Right kidney (tissue), 9 donors: Measurements from ENCODE around the gene CRYM.
"Not testable (repeated sequence)": the region's sequence is repeated elsewhere in the genome, so short reads cannot be mapped to it uniquely, and the experiment has no call there.

Experiments used
- DNase-seq: peaks from one replicate; pipeline ENCODE4 v3.0.0-alpha.2; 2016
- long read RNA-seq, 8 donors: transcript quantifications; one replicate each; lab custom pipeline, GENCODE V29; 2026

CRYM gene
- long read RNA-seq, donor 1, partial matches to known transcripts: 12 of 12 reads
- long read RNA-seq, donor 1, other reads (novel, unspliced or antisense): 0 of 12 reads
- long read RNA-seq, donor 2: 0 reads
- long read RNA-seq, donor 3: 0 reads
- long read RNA-seq, donor 4, partial matches to known transcripts: 7 of 7 reads
- long read RNA-seq, donor 4, other reads (novel, unspliced or antisense): 0 of 7 reads
- long read RNA-seq, donor 5, partial matches to known transcripts: 9 of 9 reads
- long read RNA-seq, donor 5, other reads (novel, unspliced or antisense): 0 of 9 reads
- long read RNA-seq, donor 6, partial matches to known transcripts: 19 of 19 reads
- long read RNA-seq, donor 6, other reads (novel, unspliced or antisense): 0 of 19 reads
- long read RNA-seq, donor 7: 0 reads
- long read RNA-seq, donor 8, partial matches to known transcripts: 7 of 7 reads
- long read RNA-seq, donor 8, other reads (novel, unspliced or antisense): 0 of 7 reads

DNA sequence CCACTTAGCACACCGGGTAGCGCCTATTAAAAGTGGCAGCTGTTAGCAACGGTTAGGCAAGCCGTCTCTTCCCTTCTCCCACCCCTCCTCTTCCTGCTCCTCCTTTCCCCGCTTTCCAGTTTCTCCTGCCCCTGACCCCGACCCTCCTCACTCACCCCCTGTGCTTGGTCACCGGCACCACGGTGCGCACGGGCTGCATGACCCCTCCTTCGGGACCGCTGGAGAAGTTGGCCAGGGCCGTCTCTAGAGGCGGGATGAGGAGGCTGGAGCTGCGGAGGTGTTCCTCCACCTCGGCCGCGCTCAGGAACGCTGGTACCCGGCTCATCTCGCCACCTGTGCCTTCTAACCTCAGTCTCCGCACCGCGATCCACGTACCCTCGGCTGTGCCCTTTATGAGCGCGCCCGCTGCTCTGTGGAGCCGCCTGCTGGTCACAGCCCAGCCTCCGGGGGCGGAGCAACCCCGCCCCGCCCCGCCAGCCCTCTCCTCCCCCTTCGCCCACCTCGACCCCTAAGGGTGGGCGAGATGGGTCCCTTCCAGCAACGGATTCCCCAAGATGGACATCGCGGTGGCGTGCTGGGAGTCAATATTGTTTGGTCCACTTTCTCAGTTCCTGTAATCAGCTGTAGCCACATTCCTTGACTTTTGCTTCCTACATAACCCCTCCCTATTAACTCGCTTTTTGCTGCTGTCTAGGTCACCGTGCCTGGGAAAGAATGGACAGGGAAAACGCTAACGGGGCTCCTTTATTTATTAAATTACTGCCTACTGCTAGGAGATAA lies at the start of gene CRYM:
CRYM (minus strand) TSS at position 364 of the 780 bp plus-strand sequence; CDS start at position 325, 39 bp downstream.
- DNase-seq: peak; percentile 67

DNA sequence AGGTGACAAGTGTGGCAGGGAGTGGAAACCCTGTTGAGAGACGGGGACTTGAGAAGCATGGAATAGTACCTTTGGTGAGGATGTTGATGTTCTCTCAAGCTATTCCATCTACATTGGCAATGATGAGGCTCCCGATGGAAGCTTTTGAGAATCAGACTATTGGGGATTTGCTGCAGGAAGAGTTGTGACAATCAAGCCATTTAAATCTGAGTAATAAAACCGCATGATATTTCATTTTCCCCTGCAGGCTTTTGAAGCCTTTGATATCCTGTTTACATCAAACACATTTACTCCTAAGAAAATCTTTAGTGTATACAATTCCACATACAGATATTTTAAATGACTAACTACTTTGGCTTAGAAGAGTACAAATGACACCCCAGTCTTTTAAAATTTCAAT lies 49.0 kb upstream of the CRYM start:
- no peak for DNase-seq

DNA sequence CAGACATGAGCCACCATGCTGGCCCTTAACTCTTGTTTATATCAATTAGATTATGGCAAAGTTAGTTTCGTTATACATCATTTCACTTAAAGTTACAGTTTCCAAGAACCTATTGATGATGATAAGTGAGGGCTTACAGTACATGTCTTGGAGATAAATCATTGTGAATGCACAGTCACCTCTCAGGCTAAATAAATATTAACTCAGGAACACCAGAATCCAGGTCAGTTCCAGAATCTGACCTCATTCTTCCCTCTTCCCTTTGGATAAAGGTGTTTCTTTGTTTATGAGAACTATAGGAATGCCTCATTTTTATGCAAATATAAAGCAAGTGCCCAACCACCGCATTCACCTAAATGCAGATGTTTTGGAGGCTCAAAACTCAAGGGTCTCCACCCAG lies 48.4 kb upstream of the CRYM start:
- no peak for DNase-seq

DNA sequence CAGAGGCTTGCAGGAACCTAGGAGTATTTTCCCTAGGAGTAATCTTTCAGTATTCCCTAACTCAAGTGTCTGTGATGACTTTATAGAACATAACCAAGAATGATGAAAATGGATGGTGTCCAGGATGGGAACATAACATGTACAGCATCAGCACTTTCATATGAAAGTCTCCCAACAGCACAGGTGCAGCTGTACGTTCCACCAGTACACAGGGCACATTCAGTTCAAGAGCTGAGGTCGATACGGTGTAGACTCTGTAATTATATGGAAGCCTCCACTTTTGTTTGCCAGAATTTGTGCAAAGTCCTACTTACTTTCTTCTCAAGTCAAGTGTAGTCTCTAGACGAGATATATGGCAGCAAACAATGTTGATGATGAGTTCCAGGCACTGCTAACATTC lies 46.2 kb upstream of the CRYM start:
- DNase-seq: no peak

DNA sequence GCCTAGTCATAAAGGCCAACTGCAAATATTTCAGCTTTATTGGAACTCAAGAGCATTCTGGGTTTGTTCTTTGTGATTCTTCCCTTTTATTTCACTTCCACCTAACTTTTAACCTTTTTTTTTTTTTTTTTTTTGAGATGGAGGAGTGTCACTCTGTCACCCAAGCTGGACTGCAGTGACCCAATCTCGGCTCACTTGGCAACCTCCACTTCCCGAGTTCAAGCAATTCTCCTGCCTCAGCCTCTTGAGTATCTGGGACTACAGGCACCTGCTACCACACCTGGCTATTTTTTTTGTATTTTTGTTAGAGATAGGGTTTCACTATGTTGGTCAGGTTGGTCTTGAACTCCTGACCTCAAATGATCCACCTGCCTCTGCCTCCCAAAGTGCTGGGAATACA lies 44.2 kb upstream of the CRYM start:
- DNase-seq: not testable (repeated sequence)

DNA sequence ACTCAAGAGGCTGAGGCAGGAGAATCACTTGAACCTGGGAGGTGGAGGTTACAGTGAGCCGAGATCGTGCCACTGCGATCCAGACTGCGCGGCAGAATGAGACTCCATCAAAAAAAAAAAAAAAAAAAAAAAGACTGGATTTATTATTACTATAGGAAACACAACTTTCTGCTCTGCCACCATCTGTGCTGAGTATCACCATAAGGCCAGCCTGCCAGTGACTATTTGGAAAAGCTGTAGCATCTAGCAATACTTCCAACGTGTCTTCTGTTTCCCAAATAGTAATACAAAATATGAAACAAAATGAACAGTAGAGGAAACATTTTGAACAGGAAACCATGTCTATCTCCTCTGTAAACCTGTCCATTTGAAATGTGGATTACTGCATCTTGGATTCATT lies 43.6 kb upstream of the CRYM start:
- no peak for DNase-seq

DNA sequence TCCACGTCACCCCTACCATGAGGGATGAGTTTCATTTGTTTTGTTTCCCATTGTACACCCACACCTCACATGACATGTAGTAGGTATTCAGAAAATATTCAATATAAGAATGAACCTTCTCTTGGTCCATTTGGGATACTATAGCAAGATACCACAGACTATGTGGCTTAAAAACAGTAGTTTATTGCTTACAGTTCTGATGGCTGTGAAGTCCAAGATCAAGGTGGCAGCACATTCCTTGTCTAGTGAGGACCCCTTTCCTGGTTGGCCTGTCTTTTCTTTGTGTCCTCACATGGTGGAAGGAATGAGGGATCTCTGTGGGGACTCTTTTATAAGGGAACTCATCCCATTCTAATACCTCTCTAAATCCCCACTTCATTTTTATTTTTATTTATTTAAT lies 36.2 kb upstream of the CRYM start:
- DNase-seq: no peak

DNA sequence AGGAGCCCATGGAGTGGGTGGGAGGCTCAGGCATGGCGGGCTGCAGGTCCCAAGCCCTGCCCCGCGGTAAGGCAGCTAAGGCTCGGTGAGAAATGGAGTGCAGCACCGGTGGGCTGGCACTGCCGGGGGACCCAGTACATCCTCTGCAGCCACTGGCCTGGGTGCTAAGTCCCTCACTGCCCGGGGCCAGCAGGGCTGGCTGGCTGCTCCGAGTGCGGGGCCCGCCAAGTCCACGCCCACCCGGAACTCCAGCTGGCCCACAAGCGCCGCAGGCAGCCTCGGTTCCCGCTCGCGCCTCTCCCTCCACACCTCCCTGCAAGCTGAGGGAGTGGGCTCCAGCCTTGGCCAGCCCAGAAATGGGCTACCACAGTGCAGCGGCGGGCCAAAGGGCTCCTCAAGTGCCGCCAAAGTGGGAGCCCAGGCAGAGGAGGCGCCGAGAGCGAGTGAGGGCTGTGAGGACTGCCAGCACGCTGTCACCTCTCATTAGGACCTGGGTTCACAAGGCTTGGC lies 34.8 kb upstream of the CRYM start:
- DNase-seq: not testable (repeated sequence)

DNA sequence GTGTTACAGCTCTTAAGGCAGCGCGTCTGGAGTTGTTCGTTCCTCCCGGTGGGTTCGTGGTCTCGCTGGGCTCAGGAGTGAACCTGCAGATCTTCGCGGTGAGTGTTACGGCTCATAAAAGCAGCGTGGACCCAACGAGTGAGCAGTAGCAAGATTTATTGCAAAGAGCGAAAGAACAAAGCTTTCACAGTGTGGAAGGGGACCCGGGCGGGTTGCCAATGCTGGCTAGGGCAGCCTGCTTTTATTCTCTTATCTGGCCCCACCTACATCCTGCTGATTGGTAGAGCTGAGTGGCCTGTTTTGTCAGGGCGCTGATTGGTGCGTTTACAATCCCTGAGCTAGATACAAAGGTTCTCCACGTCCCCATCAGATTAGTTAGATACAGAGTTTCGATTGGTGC lies 34.0 kb upstream of the CRYM start:
- DNase-seq: not testable (repeated sequence)

DNA sequence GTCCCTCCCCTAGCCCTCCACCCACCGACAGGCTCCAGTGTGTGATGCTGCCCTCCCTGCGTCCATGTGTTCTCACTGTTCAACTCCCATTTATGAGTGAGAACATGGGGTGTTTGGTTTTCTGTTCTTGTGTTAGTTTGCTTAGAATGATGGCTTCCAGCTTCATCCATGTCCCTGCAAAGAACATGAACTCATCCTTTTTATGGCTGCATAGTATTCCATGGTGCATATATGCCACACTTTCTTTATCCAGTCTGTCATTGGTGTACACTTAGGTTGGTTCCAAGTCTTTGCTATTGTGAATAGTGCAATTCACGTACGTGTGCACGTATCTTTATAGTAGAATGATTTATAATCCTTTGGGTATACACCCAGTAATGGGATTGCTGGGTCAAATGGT lies 28.6 kb upstream of the CRYM start:
- DNase-seq: not testable (repeated sequence)

DNA sequence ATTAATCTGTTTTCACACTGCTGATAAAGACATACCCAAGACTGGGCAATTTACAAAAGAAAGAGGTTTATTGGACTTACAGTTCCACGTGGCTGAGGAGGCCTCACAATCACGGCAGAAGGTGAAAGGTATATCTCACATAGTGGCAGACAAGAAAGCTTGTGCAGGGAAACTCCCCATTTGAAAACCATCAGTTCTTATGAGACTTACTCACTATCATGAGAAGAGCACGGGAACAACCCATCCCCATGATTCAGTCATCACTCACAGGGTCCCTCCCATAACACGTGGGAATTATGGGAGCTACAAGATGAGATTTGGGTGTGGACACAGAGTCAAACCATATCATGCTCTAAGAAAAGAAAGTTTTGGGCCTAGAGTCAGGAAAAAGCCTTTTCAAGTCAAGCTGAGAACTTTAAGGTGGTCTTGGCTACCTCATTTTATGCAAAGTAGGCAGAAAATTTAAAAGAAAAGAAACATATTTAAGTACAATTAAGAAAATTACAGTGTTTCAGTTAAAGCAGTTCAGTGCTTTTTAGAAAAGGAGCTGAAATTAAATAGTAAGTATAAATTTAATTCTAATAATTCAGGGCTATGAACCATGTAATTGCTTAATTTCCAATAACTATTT lies 24.9 kb upstream of the CRYM start:
- no peak for DNase-seq

DNA sequence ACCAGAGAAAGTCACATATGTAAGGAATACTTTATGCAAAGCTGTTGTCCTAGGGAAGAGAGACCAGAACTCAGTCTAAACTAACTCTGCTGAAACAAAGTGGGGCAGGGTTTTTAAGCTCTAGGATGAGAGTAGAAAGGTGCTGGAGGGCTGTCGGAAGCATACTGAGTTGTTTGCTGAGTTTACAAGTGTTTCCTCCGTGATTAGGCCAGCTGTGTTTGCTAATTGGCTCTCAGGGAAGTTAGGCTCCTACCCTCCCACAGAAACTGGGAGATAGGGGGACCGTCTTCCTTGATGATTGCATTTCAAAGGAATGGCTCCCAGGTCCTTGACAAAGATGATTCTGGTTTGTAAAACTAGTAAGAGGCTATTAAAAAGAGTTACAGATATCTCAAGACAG lies 24.4 kb upstream of the CRYM start:
- no peak for DNase-seq

DNA sequence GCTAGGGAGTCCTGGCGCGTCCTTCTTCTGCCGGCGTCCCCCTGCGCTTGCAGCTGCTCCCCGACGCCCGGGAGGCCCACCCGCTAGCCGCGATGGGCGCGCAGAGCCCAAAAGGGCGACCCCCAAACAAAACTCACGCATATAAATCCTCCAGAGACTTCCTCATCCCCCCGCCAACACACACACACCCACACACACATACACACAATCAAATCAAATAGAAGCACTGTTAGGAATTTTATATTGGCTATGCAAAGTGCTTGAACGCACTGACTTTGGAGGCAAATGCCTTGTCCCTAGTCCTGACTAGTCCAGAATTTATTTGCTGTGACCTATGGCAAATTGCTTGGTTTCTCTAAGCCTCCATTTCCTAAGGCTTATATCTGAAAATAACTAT lies 23.8 kb upstream of the CRYM start:
- DNase-seq: no peak

DNA sequence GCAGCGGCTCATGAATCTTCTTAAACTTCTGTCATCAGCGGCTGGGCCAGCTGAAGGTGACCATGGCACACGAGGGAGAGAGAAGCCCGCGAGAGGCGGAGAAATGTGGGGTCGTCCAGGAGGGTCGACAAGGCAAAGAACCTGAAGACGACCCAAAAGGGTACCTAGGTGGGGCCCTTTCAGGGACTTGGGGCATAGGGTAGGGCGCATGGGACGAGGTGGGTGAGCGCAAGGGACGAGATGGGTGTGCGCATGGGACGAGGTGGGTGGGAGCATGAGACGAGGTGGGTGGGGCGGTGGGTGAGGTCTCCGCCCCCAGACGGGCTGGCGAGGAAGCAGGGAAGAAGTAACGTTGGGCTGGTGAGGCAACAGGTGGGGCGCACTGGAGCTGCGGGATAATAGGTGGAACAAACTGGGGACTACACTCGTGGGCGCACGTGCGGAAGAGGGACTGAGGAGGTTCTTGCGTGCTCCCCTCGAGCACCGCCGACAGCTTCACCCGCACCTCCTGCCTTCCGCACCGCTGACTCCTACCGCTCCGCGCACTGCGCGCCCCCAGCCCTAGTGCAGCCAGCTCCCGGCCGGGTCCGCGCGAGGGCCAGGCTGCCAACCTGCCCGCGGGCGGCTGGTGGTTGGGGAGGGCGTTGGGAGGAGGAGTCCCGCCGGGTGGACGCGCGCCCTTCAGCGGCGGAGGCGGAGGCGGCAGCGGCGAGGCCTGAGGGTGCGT lies 23.2 kb upstream of the CRYM start:
- peak; percentile 74 for DNase-seq

DNA sequence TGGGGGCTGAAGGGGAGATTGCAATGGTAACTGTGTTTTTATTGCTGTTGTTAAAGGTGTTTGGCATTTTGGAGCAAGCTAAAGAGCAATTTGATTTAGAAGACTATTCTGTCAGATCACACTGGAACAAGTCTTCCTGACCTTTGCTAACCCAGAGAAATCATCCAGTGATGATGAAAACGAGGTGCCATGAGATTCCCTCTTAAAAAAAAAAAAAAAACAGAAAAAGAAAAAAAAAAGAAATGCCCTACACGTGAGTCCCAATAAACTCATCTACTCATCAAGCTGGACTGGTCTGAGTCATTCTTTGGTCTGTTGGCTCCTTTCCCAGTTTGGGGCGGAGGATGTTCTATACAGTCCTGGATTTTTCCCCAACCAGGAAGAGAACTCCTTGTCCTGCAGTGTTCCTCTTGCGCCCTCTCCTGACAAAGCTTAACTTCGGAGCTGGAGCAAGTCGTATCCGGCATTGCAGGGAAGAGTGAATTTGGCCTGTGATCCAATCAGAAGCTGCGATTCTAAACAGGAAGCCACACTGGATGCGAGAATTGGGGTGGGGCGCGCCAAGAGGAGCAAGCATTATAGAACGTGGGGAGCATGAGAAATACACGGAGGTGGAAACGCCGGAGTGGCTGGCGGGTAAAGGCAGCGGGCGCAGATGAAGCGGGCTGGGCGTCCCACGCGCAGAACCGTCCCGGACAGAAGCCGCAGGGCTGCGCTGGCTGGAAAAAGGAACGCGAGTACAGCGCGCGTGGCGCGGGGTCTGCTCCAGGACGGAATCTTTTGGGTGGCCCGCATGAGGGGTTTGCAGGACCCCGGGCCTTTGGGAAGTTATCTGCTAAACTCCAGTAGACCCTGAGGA lies 22.4 kb upstream of the CRYM start:
- peak; percentile 82 for DNase-seq

DNA sequence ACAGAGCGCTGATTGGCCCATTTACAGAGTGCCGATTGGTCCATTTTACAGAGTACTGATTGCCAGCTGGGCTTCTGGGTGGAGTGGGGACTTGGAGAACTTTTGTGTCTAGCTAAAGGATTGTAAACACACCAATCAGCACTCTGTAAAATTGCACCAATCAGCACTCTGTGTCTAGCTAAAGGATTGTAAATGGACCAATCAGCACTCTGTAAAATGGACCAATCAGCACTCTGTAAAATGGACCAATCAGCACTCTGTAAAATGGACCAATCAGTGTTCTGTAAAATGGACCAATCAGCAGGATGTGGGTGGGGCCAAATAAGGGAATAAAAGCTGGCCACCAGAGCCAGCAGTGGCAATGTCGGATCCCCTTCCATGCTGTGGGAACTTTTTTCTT lies 11.7 kb upstream of the CRYM start:
- DNase-seq: not testable (repeated sequence)

DNA sequence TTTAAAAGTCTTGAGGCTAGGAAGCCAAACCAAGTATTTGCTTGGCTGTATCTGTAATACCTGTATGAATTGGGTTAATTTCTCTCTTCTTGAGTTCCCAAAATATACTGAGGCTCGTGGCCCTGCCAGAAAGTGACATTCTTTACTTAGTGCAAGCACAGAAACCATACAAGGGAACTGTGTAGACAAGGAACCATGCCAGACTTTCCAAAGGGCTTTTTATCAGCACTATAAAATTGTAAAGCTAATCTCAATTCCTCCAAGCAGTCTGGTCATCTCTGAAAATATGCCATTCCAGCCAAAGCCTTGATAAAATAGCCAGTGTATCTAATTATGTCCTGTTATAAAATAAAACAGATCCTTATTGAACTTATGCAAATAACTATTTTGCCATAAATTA lies 7.2 kb upstream of the CRYM start:
- no peak for DNase-seq

DNA sequence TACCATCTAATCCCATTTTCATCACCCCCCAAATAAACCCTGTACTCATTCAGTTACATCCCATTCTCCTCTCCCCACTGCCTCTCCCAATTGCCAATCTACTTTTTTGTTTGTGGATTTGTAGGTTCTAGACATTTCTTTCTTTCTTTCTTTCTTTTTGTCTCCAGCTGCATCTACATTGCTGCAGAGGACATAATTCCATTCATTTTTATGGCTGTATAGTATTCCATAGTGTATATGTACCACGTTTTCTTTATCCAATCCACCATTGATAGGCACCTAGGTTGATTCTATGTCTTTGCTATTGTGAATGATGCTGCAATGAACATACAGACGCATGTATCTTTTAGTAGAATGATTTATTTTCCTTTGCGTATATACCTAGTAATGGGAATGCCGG lies 6.3 kb upstream of the CRYM start:
- no peak for DNase-seq

DNA sequence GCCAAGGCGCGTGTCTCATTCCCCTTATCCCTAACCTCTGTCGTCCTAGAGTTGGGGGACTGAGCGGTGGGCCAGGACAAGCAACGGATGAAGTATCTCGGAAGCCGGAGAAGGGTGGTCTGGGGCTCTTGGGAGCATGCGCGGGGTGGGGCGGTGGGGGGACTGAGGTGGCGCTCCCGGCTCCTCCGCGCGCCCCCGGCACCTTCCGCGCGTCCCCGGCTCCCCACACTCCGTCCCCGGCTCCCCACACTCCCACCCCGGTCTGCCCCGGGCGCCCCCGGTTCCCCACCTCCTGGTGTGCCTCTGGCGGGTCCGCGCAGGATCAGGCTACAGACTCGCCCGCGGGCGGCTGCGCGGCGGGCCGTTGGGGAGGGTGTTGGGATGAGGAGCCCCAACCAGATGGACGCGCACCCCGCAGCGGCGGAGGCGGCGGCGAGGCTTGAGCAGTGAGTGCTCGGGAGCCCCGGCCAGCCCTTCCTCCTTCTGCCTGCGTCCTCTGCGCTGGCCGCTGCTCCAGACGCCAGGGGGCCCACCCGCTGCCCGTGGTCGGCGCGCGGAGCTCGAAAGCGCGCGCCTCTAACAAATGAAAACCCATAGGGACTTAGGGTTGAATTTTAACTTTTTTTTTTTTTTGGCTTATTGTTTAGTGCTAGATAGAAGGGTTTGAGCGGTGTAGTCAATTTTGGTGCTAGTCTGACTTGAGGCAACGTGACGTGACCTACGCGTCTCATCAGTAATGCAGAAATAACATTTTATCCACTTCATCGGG lies 5.6 kb upstream of the CRYM start:
- peak; percentile 76 for DNase-seq

DNA sequence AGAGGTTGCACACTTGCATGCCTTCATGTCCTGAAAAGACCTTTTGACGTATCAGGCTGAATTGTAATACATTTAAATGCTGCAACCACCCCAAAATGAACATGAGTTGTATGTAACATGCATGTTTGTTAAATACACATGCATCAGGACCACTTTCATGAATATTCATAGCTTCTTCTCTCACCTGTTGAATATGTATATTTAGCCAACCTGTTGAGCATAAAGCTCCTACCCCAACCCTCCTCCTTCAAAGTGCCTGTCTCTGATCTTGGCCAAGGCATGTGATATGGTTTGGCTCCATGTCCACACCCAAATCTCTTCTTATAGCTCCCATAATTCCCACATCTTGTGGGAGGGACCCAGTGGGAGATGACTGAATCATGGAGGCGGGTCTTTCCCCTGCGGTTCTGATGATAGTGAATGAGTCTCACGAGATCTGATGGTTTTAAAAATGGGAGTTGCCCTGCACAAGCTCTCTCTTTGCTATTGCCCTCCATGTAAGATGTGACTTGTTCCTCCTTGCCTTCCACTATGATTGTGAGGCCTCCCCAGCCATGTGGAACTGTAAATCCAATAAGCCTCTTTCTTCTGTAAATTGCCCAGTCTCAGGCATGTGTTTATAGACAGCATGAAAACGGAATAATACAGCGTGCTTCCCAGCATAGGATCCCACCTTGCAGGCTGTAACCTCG lies 3.8 kb upstream of the CRYM start:
- DNase-seq: no peak
